SJCRH30 (cell line): ENCODE results near the gene HYAL2. TPM values are rescaled to one million over a fixed set of nuclear protein-coding genes. Genes with fewer than 3 reads are reported as not detected.
"Not testable (repeated sequence)": the region's sequence is repeated elsewhere in the genome, so short reads cannot be mapped to it uniquely, and the experiment has no call there.

Source experiments
- DNase-seq, 2 experiments: peaks; one replicate each; pipeline ENCODE4 v3.0.0-alpha.2; 2015 to 2020
- H3K27ac ChIP-seq: fragments of 250-450 bp; sonication (Bioruptor Pico); 2 replicates; pipeline ENCODE4 v1.5.1; 2020; ENCODE audit warnings: mild to moderate bottlenecking, moderate library complexity
- H3K27me3 ChIP-seq: fragments of 250-450 bp; sonication (Bioruptor Pico); 2 replicates; pipeline ENCODE4 v1.5.1; 2020; ENCODE audit warnings: mild to moderate bottlenecking, moderate library complexity
- H3K36me3 ChIP-seq: fragments of 250-450 bp; sonication (Bioruptor Pico); 2 replicates; pipeline ENCODE4 v1.5.1; 2020; ENCODE audit warnings: mild to moderate bottlenecking, moderate library complexity
- H3K4me1 ChIP-seq: fragments of 250-450 bp; sonication (Bioruptor Pico); 2 replicates; pipeline ENCODE4 v1.5.1; 2020; ENCODE audit warnings: mild to moderate bottlenecking, moderate library complexity
- H3K4me3 ChIP-seq: fragments of 250-450 bp; sonication (Bioruptor Pico); 2 replicates; pipeline ENCODE4 v1.5.1; 2020; ENCODE audit warnings: mild to moderate bottlenecking, moderate library complexity
- H3K9me3 ChIP-seq: fragments of 250-450 bp; sonication (Bioruptor Pico); replicated peaks from 2 replicates; pipeline ENCODE4 v1.5.1; 2020; ENCODE audit warnings: mild to moderate bottlenecking, moderate library complexity
- total RNA-seq: library from RNA; depleted of rRNA; stranded (reverse); fragments of >200 nt; shearing (Covaris generic); gene quantifications from 2 replicates; pipeline ENCODE4 v1.2.3, GENCODE V29; 2014

The HYAL2 gene
- total RNA-seq, 1 experiment from 2014 or later = 47.2 TPM

GRCh38 chr3:50317300-50317699 is 5.2 kb downstream of the HYAL2 start:
- Histone ChIP-seq H3K4me3 (no peak overlapping the region), H3K27ac (no peak overlapping the region), H3K36me3 (peaks cover 5% of the 10 kb centered on the region), H3K9me3 (no peaks in the 10 kb centered on the region), H3K4me1 (no peaks in the 10 kb centered on the region; the same call in 1 of the 2 replicates), H3K27me3 (no peaks in the 10 kb centered on the region)
- no peak for DNase-seq

GRCh38 chr3:50316657-50317242 is 5.8 kb downstream of the HYAL2 start:
- Histone ChIP-seq H3K4me3 (no peak overlapping the region), H3K27ac (no peak overlapping the region), H3K9me3 (no peaks in the 10 kb centered on the region), H3K27me3 (no peaks in the 10 kb centered on the region), H3K36me3 (peaks cover 5% of the 10 kb centered on the region), H3K4me1 (no peaks in the 10 kb centered on the region)
- no peak for DNase-seq

GRCh38 chr3:50314816-50315215 is 7.7 kb downstream of the HYAL2 start:
- no peak overlapping the region for H3K27ac ChIP-seq
- H3K36me3 ChIP-seq = peaks cover 5% of the 10 kb centered on the region
- no peak for DNase-seq
- H3K27me3 ChIP-seq = no peaks in the 10 kb centered on the region
- no peak overlapping the region for H3K4me3 ChIP-seq
- H3K9me3 ChIP-seq = no peaks in the 10 kb centered on the region; the same call in 1 of the 2 replicates
- no peaks in the 10 kb centered on the region for H3K4me1 ChIP-seq

DNA sequence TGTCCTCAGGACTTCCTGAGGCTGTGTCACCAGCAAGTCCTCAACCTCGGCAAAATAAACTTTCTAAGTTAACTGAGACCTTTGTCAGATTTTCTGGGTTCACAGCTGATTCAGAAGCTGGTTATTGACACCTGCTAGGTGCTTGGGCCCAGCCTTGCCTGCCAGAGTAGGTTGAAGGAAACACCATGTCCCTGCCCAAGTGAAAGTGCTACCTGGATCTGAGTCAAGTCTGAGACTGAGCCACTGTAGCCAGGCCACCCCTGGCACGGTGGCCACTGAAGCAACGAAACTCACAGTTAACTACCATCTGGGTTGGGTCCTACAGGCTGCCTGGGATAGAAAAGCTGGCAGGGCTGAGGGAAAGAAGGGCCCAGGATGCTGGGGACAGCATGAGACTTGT is 8.2 kb downstream of the HYAL2 start:
- Histone ChIP-seq H3K4me1 (no peaks in the 10 kb centered on the region), H3K4me3 (no peak overlapping the region), H3K9me3 (no peaks in the 10 kb centered on the region; the same call in 1 of the 2 replicates), H3K27ac (no peak overlapping the region), H3K36me3 (peaks cover 4% of the 10 kb centered on the region), H3K27me3 (no peaks in the 10 kb centered on the region)
- DNase-seq = no peak

GRCh38 chr3:50312041-50312440 is 10.5 kb downstream of the HYAL2 start:
- H3K9me3 ChIP-seq, DNase-seq, H3K27ac ChIP-seq, H3K4me3 ChIP-seq, H3K36me3 ChIP-seq, H3K4me1 ChIP-seq, H3K27me3 ChIP-seq: not testable (repeated sequence)

- no peak overlapping the region for H3K27ac ChIP-seq
- peaks cover 8% of the 10 kb centered on the region; the same call in 1 of the 2 replicates for H3K4me1 ChIP-seq
- H3K9me3 ChIP-seq = 0 out of 2 replicates have a peak, but pooled peaks cover 3% of the 10 kb centered on the region
- no peak for DNase-seq
- H3K4me3 ChIP-seq = no peak overlapping the region
- no peaks in the 10 kb centered on the region for H3K36me3 ChIP-seq
- H3K27me3 ChIP-seq = no peaks in the 10 kb centered on the region
Observed at GRCh38 chr3:50304601-50305000, 17.9 kb downstream of the HYAL2 start.

- Histone ChIP-seq H3K9me3 (0 out of 2 replicates have a peak, but pooled peaks cover 3% of the 10 kb centered on the region), H3K36me3 (no peaks in the 10 kb centered on the region), H3K4me1 (peaks cover 8% of the 10 kb centered on the region; the same call in 1 of the 2 replicates), H3K27ac (no peak within 1 kb of the TSS), H3K27me3 (no peaks in the 10 kb centered on the region), H3K4me3 (no peak within 1 kb of the TSS)
- no peak for DNase-seq
Observed at GRCh38 chr3:50303013-50303815, 19.3 kb downstream of the HYAL2 start, which contains the start of gene HYAL1. Gene HYAL1, minus strand, starts transcription at chr3:50303574. Its CDS starts 618 bp downstream, at chr3:50302956.

- no peaks in the 10 kb centered on the region for H3K27me3 ChIP-seq
- H3K36me3 ChIP-seq = no peaks in the 10 kb centered on the region
- H3K4me3 ChIP-seq = no peak overlapping the region
- no peak overlapping the region for H3K27ac ChIP-seq
- no peaks in the 10 kb centered on the region for H3K9me3 ChIP-seq
- DNase-seq = no peak
- H3K4me1 ChIP-seq = peaks cover 8% of the 10 kb centered on the region; the same call in 1 of the 2 replicates
Observed at GRCh38 chr3:50302095-50303012, 20.2 kb downstream of the HYAL2 start.

DNA sequence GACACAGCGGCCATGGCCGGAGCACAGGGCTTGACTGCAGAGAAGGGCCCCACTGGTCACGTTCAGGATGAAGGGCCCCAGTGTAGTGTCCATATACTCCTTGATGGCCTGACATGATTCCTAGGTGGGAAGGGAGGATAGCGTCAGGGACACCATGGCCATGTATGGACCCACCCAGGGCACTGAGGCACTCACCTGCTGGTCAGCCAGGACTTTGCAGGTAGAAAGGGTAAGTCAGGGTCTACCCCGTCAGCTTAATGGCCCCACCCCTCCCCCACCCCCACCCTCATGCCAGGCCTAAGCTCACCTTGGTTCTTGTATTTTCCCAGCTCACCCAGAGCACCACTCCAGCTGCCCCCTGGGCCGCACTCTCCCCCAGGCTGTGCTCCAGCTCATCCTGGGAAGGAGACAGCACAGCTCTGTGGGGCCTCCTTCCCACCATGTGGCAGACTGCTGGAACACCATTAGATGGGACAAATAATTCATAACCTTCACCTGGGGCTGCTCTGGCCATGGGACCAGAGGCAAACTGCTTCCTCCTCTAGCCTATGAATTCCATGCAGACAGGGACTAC is 21.8 kb downstream of the HYAL2 start:
- Histone ChIP-seq H3K4me3 (no peak overlapping the region), H3K4me1 (peaks cover 8% of the 10 kb centered on the region; the same call in 1 of the 2 replicates), H3K27ac (no peak overlapping the region; the same call in 1 of the 2 replicates), H3K9me3 (no peaks in the 10 kb centered on the region), H3K27me3 (no peaks in the 10 kb centered on the region), H3K36me3 (no peaks in the 10 kb centered on the region)
- DNase-seq = no peak

GRCh38 chr3:50299929-50300680 is 22.4 kb downstream of the HYAL2 start:
- H3K9me3 ChIP-seq = no peaks in the 10 kb centered on the region
- no peaks in the 10 kb centered on the region for H3K36me3 ChIP-seq
- peak; percentile 29 to 46 for DNase-seq
- H3K27ac ChIP-seq = peak overlapping the region; percentile 42
- H3K27me3 ChIP-seq = no peaks in the 10 kb centered on the region
- peak overlapping the region; percentile 70 for H3K4me3 ChIP-seq
- H3K4me1 ChIP-seq = peaks cover 8% of the 10 kb centered on the region; the same call in 1 of the 2 replicates

DNA sequence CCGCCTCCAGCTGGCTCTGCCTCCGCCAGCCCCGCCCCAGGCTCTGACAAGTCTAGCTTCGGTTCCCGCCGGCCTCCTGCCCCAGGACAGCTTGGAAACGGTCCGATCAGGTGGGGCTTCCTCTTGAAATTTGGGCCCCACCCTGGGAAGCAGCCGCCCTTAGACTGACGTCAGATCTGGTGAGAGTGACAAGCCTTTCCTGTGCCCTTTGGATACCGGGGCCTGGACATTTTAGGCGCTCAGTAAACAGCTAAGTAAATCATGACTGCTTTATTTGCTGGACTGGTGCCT is 23.0 kb downstream of the HYAL2 start:
- H3K9me3 ChIP-seq = no peaks in the 10 kb centered on the region

GRCh38 chr3:50298836-50299637 is 23.5 kb downstream of the HYAL2 start, which contains the start of the genes HYAL3 and NAA80:
Gene HYAL3, minus strand, starts transcription at chr3:50299405. Its CDS starts 3,803 bp downstream, at chr3:50295602.
Gene NAA80, minus strand, starts transcription at chr3:50299405. Its CDS starts 1,942 bp downstream, at chr3:50297463.
- no peaks in the 10 kb centered on the region for H3K9me3 ChIP-seq
- H3K4me3 ChIP-seq = peak within 1 kb of the TSS; percentile 70
- H3K36me3 ChIP-seq = no peaks in the 10 kb centered on the region
- peak; percentile 99 for DNase-seq
- H3K4me1 ChIP-seq = peaks cover 8% of the 10 kb centered on the region; the same call in 1 of the 2 replicates
- peak within 1 kb of the TSS; percentile 42 for H3K27ac ChIP-seq
- H3K27me3 ChIP-seq = no peaks in the 10 kb centered on the region

More for the DNA sequence above, 23.0 kb downstream of the HYAL2 start:
- Histone ChIP-seq H3K4me3 (peak overlapping the region; percentile 70), H3K36me3 (no peaks in the 10 kb centered on the region), H3K27ac (peak overlapping the region; percentile 42), H3K27me3 (no peaks in the 10 kb centered on the region), H3K4me1 (peaks cover 8% of the 10 kb centered on the region; the same call in 1 of the 2 replicates)
- no peak for DNase-seq
